RWPE1 (cell line): ENCODE measurements around the gene CEP128.

Experiments used
- CTCF ChIA-PET: fragments of 350-600 bp; sonication (Branson Sonifier 250); formaldehyde crosslinking; extraction: SDS; loops from one replicate; lab custom pipeline; 2021; lab: Yijun Ruan, JAX
- POLR2A ChIA-PET: fragments of 400-600 bp; formaldehyde crosslinking; extraction: SDS; loops from one replicate; lab custom pipeline; 2020; ENCODE audit warnings: antibody characterized with exemption; ENCODE audit not compliant: low non-redundant PET; lab: Yijun Ruan, JAX
- DNase-seq: peaks from one replicate; pipeline ENCODE4 v3.0.0; 2012; ENCODE audit warnings: low spot score
- H3K27ac ChIP-seq: fragments of 450-650 bp; 2 replicates; pipeline ENCODE4 v1.5.1; 2017
- CTCF ChIP-seq: fragments of 450-650 bp; conservative IDR thresholded peaks from 2 replicates; pipeline ENCODE4 v1.5.1; 2017; ENCODE audit warnings: low read depth, mild to moderate bottlenecking

The CEP128 gene

GRCh38 chr14:80772504-80772903 is 169.0 kb downstream of the CEP128 start:
- CTCF ChIA-PET: no interaction called here
- no peak for DNase-seq
- POLR2A ChIA-PET: no interaction called here
- TF ChIP-seq CTCF: no peak
- no peak overlapping the region for H3K27ac ChIP-seq

- CTCF ChIA-PET: no interaction called here
These were observed 170.3 kb downstream of the CEP128 start for GRCh38 chr14:80771201-80771600.

GRCh38 chr14:80770114-80770908 is 171.2 kb downstream of the CEP128 start:
- no peak for TF ChIP-seq CTCF
- H3K27ac ChIP-seq: no peak overlapping the region
- CTCF ChIA-PET: interaction anchor here (0.5 to 0.7 kb wide), 2 partner anchors 170 to 185 kb away, joined by 3 to 5 read pairs; no protein-coding TSS in a partner anchor
- DNase-seq: no peak
- POLR2A ChIA-PET: no interaction called here

More at GRCh38 chr14:80771201-80771600, 170.3 kb downstream of the CEP128 start:
- DNase-seq: no peak
- no peak for TF ChIP-seq CTCF
- no peak overlapping the region for H3K27ac ChIP-seq
- POLR2A ChIA-PET: no interaction called here

- POLR2A ChIA-PET: no interaction called here
- CTCF ChIA-PET: no interaction called here
- no peak for TF ChIP-seq CTCF
- no peak for DNase-seq
- H3K27ac ChIP-seq: no peak overlapping the region
These were observed 172.9 kb downstream of the CEP128 start for GRCh38 chr14:80768646-80769045.

GRCh38 chr14:80764921-80765507 is 176.5 kb downstream of the CEP128 start:
- POLR2A ChIA-PET: no interaction called here
- DNase-seq: no peak
- no peak for TF ChIP-seq CTCF
- CTCF ChIA-PET: no interaction called here
- no peak overlapping the region for H3K27ac ChIP-seq

- CTCF ChIA-PET: no interaction called here
- no peak for TF ChIP-seq CTCF
- POLR2A ChIA-PET: no interaction called here
- no peak for DNase-seq
- no peak overlapping the region for H3K27ac ChIP-seq
These were observed 177.0 kb downstream of the CEP128 start for GRCh38 chr14:80764496-80764895.
